ENCODE results near the gene CD46.
"Not testable (repeated sequence)": the region's sequence is repeated elsewhere in the genome, so short reads cannot be mapped to it uniquely, and the experiment has no call there.

CD46 gene

DNA sequence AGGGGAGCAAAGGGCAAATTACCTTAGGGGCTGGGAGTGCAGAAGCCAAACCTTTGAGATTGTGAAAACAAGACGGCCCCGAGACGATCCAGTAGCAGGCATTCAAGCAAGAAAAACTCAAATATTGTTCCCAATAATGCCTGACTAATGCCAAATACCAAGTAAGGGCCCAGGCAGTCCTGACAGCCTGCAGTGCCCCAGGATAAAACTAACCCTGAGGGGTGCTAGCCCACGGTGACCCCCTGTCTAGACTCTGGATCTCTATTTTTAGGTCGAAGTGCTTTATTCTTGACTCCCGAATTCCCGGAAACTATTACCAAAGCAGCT lies 428 bp upstream of the CD46 start:
- not testable (repeated sequence) for DNase-seq

DNA sequence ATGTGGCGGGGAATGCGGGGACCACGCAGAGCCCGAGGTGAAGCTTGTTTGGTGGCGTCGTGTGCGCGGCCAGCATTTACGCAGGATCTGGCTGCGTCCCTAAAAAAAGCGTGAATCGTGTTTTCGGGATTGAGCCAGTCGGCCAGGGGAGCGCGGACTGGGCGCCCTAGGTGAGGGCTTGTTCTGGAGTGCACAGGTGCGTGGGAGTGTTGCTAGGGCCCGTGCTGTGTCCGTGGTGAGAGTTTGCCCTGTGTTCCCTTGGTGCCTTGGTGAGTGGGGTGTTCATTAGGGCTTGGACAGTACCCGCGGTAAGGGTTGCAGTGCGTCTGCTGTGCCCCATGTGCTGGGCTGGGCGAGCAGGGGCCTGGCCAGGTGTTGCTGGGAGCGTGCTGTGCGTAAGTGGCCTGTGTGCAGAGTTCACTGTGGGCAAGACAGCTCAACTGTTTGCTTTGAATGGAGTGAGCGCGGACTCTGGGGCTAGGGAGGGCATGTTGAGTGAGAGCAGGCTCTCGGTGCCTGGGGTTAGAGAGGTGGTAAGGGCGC lies 673 bp downstream of the CD46 start:
- DNase-seq: peak; percentile 51

DNA sequence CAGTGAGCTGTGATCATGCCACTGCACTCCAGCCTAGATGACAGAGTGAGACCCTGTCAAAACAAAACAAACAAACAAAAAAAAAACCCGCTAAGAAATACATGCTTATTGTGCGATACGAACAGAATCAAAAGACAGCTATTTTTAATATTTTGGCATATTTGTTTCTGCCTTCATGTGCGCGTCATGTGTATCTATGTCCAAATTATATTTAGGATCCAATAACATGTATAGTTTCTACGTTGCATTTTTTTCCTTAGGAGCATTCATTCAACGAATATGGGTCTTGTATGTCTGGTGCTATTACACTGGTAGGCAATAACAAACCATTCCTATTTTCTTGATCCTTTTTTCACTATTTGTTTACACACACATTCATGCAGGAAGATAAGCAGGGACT lies 1.8 kb downstream of the CD46 start:
- no peak for DNase-seq

DNA sequence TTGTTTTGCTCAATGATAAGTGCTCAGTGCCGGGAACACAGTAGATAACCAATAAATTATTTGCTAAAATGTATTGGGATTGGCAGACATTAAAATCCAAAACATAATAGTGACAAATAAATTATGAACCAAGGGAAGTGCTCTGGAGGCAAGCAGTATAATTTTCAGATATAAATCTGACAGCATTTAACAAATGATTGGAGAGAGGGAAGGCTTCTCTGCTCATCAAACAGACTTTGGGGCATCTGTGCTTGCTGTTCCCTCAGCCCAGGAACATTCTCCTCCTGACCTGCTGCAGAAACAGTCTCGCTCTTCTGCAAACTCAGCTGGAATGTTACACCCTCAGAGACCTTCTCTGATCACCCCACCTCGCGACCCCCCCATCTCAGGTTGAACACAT lies 2.2 kb downstream of the CD46 start:
- DNase-seq: no peak

DNA sequence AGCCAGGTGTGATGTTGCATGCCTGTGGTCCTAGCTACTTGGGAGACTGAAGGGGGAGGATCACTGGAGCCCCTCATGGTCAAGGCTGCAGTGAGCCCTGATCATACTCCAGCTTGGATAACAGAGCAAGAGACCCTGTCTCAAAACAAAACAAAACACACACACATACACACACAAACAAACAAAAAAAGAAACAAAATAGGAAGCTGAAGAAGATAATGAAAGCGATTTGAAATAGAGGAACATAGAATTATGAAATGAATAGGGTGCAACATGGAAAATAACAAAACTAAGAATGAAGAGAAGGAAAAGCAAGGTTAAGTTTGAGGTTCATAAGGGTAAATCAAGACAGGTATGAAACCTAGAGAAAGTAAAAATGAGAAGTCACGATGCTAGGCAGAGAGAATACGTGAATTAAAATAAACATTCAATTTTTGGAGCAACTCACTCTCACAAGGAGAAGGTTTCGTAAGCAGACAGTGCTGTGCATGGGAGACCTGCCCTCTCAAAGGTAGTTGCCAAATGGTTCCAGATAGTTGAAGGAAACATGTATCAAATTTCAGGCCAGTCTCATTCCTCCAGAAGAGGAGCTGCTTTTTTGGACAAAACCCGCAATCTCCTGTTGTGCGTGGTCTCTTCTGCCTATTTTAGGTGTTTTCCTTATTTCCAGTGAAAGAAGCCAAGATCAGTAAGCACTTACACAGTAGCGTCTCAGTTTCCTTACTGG lies 3.3 kb downstream of the CD46 start:
- DNase-seq: no peak

DNA sequence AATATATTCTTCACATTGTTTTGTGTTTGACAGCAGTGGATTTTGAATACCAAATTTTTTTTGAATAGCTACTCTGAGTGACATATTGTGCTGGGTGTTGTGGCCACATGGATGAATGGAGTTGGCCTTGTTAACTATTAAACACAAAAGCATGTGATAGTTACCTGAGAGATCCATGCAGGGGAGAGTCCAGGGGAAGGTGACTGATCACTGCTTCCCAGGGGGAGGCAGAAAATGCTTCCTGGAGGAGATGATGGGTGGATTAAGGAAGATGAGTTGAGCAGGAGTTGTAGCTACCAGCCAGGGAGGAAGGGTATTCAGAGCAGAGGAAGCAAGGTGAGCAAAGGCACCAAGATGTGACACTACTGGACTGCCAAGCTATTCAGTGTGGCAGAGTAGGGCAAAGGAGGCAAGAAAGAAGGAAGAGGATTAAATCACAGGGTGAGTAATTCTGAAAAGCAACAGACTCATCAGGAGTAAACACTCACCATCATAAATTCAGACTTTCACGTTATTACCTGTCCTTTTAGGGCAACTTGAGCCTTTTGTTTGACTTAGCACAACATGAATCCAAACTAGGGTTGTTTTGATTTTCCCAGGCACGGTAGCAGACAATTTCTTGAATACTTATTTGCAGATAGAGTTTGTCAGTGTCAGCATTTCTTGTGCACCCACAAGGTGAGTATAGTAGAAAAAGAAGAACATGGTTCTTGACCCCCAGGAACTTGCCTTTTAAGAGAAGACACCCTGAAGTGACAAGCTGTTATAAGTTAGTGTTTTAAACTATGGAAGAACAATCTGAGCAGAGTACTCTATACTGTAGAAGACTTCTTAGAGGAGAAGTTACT lies 4.2 kb downstream of the CD46 start:
- no peak for DNase-seq

DNA sequence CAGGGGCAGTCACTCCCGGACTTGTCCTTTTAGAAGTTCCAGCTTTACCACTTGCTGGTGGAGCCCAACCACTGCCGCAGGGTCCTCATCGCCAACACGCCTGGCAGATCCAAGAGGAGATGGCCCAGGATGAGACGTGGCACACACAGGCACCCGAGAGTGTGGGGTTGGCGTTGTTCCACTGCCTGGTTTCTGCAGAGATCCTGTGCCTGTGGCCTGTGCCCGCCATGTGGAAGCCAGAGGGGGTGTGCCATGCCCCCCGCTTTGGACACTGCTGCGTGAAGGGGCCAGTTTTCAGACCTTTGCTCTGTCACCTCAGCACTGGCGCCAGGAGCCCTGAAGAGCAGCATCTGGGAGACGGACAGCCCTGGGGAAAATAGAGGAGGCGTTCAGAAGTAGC lies 10.8 kb downstream of the CD46 start:
- DNase-seq: no peak

DNA sequence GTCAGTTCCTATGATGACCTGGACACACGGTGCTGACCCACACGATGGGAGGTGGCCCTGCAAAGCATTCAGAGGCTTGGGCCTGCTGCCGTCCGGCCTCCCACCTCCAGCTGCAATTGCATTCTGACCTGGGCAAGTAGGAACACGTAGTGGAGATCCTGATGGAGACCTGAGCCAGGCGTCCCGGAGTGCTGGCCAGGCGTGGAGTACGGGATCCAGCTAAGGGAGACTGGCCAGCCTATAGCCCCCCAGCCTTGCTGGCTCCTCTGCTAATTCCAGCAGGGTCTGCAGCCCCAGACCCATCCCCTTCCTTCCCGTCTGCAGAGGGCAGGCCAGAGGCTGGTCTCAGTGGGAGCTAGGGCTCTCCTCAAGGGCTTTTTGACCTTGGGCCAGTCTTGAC lies 11.2 kb downstream of the CD46 start:
- DNase-seq: no peak

DNA sequence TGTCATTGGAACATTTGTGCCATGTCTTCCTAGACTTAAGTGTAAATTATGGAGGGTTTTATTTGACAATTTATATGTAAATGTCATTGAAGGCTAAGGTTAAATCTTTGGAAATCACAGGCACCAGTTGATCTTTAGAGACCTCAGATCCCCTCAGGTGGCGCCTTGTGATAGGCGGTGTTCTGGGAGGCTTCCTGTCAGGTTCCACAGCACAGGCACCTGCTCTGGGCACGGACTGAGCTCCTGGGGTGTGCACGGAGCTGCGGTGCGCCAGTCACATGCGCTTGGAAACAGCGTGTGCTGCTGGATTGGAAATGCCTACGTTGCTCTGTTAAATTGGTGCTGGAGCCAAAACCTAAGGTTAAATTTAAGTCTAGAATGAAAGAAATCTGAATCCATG lies 12.1 kb downstream of the CD46 start:
- no peak for DNase-seq

DNA sequence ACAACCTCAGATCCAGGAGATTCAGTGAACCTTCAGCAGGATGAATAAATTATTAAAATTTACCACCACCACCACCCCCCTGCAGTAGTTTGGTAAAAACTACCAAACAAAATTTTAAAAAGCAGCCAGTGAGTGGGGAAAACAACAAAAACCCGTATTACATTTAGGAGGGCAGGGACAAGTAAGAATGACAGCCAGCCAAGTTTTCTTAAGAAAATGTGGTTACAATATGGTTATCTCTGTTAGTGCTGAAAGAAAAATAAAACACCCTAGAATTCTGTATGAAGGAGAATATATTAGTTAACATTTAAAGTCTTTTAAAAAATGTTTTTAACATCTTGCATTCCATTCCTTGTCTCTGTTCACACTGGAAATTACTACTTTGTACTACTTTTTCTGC lies 14.7 kb downstream of the CD46 start:
- DNase-seq: no peak

DNA sequence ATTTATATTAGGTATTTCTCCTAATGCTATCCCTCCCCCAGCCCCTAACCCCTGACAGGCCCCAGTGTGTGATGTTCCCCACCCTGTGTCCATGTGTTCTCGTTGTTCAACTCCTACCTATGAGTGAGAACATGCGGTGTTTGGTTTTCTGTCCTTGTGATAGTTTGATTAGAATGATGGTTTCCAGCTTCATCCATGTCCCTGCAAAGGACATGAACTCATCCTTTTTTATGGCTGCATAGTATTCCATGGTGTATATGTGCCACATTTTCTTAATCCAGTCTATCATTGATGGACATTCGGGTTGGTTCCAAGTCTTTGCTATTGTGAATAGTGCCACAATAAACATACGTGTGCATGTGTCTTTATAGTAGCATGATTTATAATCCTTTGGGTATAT lies 18.7 kb downstream of the CD46 start:
- not testable (repeated sequence) for DNase-seq

DNA sequence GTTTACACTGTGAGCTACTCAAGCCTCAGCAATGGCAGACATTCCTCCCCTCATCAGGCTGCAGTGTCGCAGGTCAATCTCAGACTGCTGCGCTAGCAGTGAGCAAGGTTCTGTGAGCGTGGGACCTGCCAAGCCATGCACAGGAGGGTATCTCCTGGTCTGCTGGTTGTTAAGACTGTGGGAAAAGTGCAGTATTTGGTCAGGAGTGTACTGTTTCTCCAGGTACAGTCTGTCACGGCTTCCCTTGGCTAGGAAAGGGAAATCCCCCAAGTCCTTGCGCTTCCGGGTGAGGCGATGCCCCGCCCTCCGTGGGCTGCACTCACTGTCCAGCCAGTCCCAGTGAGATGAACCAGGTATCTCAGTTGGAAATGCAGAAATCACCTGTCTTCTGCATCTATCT lies 24.2 kb downstream of the CD46 start:
- not testable (repeated sequence) for DNase-seq

DNA sequence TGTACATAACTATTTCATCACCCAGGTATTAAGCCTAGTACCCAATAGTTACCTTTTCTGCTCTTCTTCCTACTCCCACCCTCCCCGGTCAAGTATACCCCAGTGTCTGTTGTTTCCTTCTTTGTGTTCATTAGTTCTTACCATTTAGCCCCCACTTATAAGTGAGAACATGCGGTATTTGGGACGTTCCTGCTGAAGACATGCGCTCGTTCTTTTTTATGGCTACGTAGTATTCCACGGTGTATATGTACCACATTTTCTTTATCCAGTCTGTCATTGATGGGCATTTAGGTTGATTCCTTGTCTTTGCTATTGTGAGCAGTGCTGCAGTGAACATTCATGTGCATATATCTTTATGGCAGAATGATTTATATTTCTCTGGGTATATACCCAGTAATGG lies 25.6 kb downstream of the CD46 start:
- DNase-seq: not testable (repeated sequence)

DNA sequence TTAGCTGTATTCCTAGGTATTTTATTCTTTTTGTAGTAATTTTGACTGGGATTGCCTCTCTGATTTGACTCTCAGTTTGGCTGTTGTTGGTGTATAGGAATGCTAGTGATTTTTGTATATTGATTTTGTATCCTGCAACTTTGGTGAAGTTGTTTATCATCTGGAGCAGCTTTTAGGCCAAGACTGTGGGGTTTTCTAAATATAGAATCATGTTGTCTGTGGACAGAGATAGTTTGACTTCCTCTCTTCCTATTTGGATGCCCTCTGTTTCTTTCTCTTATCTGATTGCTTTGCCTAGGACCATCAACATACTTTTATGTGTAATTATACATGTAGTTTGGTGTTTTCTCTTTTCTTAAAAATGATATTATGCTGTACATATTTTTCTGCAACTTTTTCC lies 27.2 kb downstream of the CD46 start:
- no peak for DNase-seq

DNA sequence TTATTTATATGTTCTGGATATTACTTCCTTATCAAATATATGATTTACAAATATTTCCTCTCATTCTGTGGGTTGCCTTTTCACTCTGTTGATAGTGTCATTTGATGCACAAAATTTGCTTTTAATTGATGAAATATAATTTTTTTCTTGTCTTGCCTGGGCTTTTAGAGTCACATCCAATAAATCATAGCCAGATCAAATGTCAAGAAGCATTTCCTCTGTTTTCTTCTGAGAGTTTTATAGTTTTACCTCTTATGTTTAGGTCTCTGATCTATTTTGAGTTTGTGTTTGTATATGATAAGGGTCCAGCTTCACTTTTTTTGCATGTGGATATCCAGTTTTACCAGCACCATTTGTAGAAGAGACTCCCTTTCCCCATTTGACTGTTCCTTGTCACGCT lies 29.5 kb downstream of the CD46 start:
- DNase-seq: no peak

DNA sequence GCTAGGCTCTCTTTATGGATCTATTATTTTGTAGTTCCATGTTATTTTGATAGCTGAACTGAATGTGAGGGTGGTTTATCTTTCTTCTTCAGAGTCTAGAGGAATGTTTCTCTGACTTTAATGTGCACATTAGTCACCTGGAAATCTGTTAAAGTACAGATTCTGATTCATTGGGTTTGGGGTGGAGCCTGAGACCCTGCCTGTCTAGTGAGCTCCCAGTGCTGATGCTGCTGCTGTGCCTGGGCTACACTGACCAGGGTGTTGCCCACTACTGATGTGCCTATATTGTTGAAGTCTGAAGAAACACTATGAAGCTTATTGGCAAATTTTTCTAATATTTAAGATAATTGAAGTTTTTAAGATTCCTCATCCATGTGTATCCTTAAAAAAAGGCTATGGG lies 35.9 kb downstream of the CD46 start:
- no peak for DNase-seq

DNA sequence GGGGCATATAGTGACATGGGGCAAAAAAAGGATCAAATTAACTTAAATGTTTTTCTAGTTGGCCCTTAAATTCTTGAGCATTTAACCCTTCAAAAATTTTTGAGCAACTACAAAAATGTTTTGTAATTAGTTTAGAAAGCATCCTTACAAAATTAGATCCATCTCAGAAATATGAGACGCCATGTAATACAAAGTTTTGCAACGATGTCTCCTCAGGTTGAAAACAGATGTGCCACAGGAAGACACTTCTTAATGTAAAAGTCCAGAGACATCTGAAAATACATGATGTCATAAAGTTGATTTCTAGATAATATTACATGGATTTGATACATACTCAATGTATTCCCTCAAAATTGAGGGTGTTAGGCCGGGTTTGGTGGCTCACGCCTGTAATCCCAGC lies 37.5 kb downstream of the CD46 start:
- DNase-seq: no peak

DNA sequence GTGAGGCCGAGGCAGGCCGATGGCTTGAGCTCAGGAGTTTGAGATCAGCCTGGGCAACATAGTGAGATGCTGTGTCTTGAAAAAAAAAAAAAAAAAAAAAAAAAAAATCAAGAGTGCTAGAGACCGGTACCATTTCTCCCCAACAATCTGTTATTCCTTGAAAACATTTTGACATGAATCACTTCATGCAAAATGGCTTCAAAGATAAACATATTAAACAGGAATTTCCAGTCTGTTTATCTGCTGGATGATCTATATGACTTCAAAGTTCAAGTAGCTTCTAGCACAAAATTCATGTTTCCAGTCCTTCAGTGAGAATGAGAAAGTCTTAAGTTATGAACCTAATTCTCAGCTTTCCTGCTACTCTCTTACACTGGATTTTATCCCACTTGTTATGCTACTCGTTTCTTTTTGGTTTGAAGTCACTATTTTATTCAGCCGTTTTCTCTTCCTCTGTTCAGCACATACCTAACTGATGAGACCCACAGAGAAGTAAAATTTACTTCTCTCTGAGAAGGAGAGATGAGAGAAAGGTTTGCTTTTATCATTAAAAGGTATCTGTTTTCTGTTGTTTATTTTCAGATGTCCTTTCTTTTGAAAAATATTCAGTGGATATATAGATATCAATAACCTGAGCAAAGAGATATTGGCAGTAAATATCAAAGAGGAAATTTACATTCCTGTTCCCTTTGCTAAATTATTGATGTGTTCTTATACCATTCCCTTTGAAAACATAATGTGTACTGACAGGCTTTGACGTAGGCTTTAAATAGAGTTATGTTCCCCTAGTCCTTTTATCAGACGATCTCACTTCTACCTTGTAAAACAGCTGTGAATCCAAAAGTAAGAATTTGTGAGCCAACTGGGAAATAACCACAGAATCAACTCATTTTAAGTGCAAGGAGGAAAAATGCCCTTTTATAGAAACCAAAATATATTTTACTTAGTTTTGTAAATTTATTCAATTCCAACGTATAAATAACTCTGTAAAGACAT lies 38.2 kb downstream of the CD46 start:
- DNase-seq: no peak

DNA sequence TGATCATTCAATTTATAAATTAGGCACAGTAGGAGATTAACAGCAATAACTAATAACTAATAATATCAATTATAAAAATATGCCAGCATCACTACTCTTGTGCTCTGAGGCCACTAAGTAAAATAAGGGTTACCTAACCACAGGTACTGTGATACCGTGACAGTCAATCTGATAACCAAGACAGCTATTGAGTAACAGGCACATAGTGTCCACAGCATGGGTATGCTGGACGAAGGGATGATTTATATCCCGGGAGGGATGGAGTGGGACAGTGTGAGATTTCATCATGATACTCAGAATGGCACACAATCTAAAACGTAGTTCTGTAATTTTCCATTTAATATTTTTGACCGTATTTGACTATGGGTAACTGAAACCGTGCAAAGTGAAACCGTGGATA lies 39.4 kb downstream of the CD46 start:
- no peak for DNase-seq

DNA sequence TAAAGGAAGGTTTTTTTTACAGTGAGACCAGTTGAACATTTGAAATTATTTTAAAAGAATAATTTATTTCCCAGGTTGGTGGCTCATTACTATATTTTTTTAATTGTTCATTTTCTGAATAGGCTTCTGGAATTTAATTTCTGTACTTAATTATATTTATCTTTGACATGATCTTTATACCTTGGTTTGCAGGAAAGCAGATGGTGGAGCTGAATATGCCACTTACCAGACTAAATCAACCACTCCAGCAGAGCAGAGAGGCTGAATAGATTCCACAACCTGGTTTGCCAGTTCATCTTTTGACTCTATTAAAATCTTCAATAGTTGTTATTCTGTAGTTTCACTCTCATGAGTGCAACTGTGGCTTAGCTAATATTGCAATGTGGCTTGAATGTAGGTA lies 41.5 kb downstream of the CD46 start:
- DNase-seq: no peak

DNA sequence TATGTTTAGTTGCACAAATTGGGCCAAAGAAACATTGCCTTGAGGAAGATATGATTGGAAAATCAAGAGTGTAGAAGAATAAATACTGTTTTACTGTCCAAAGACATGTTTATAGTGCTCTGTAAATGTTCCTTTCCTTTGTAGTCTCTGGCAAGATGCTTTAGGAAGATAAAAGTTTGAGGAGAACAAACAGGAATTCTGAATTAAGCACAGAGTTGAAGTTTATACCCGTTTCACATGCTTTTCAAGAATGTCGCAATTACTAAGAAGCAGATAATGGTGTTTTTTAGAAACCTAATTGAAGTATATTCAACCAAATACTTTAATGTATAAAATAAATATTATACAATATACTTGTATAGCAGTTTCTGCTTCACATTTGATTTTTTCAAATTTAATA lies 43.0 kb downstream of the CD46 start:
- no peak for DNase-seq

DNA sequence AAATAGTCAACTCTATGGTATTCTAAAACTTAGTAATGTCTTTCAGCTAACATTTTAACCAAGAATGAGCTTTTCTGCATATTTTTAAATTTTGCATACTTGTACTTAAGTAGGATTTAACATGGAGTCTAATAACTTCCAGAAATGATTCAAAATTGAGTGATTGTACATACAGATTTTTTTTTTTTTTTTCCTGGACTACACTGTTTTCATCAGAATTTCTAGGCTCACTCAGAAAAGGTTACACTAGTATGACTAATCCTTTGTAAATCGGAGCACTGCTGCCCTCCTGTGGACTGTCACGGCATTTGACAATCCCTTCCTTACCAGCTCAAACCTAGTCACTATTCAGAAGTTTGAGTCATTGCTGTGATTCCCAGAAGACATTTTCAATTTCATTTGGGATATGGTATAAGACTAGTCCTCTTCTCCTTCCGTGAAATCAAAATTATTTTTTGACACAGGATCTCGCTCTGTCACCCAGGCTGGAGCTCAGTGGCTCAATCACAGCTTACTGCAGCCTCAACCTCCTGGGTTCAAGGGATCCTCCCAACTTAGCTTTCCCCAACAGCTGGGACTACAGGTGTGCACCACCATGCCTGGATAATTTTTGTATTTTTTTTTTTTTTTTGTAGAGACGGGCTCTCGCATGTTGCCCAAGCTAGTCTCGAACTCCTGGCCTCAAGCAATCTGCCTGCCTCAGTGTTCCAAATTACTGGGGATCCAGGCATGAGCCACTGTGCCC lies 45.5 kb downstream of the CD46 start:
- DNase-seq: peak; percentile 77

Data from right forelimb (tissue), 1 donor.